Activated naive CD8-positive, alpha-beta T cell treated with anti-CD3 and anti-CD28 coated beads, Interleukin-2, amount 10 ng/mL, durations not matched to agents 7 days and 5 days (primary cell): ENCODE data around the gene KCNK3. TPM values are rescaled to one million over a fixed set of nuclear protein-coding genes. Genes with fewer than 3 reads are reported as not detected.

ENCODE experiments used
- ATAC-seq: fragments of 150-1000 bp; cut with Tn5 transposase; one replicate; pipeline ENCODE4 v1.10.0; 2021; ENCODE audit warnings: low read depth, moderate library complexity
- POLR2A ChIA-PET: fragments of 350-600 bp; sonication (Branson Sonifier 250); formaldehyde crosslinking; loops from one replicate; lab custom pipeline; 2021; ENCODE audit warnings: antibody characterized with exemption; lab: Charles Lee
- DNase-seq: peaks from one replicate; pipeline ENCODE4 v3.0.0; 2021
- H3K27ac Mint-ChIP-seq: one replicate; pipeline ENCODE4 v1.8.0; 2022; ENCODE audit warnings: mild to moderate bottlenecking, mixed read lengths
- H3K27me3 Mint-ChIP-seq: one replicate; pipeline ENCODE4 v1.8.0; 2022; ENCODE audit warnings: mild to moderate bottlenecking, moderate library complexity, mixed read lengths
- H3K36me3 Mint-ChIP-seq: one replicate; pipeline ENCODE4 v1.8.0; 2021; ENCODE audit warnings: mild to moderate bottlenecking, mixed read lengths
- H3K4me1 Mint-ChIP-seq: one replicate; pipeline ENCODE4 v1.8.0; 2021; ENCODE audit warnings: mixed read lengths
- H3K4me3 Mint-ChIP-seq: one replicate; pipeline ENCODE4 v1.8.0; 2022; ENCODE audit warnings: mild to moderate bottlenecking, moderate library complexity, mixed read lengths
- H3K9me3 Mint-ChIP-seq: one replicate; pipeline ENCODE4 v1.8.0; 2021; ENCODE audit warnings: mixed read lengths
- total RNA-seq, 2 experiments: library from RNA; stranded (reverse); gene quantifications; one replicate each; pipeline ENCODE4 v1.2.3, GENCODE V29; 2021

Gene KCNK3
- total RNA-seq, 2 experiments from 2014 or later = not detected

GRCh38 chr2:26687328-26687727 is 5.2 kb upstream of the KCNK3 start:
- no peaks in the 10 kb centered on the region for H3K36me3 Mint-ChIP-seq
- peaks cover 2% of the 10 kb centered on the region for H3K4me1 Mint-ChIP-seq
- no peak overlapping the region for H3K27ac Mint-ChIP-seq
- ATAC-seq (no peak), DNase-seq (no peak)
- no peaks in the 10 kb centered on the region for H3K9me3 Mint-ChIP-seq
- peaks cover 43% of the 10 kb centered on the region for H3K27me3 Mint-ChIP-seq
- POLR2A ChIA-PET = no interaction called here
- H3K4me3 Mint-ChIP-seq = no peak overlapping the region

GRCh38 chr2:26687801-26688200 is 4.7 kb upstream of the KCNK3 start:
- Mint-ChIP-seq H3K27ac (no peak overlapping the region), H3K9me3 (no peaks in the 10 kb centered on the region), H3K27me3 (peaks cover 43% of the 10 kb centered on the region), H3K4me3 (no peak overlapping the region), H3K4me1 (peaks cover 2% of the 10 kb centered on the region), H3K36me3 (no peaks in the 10 kb centered on the region)
- ATAC-seq (no peak), DNase-seq (no peak)
- POLR2A ChIA-PET = no interaction called here

GRCh38 chr2:26691161-26691560 is 1.4 kb upstream of the KCNK3 start:
- no peak for ATAC-seq

DNA sequence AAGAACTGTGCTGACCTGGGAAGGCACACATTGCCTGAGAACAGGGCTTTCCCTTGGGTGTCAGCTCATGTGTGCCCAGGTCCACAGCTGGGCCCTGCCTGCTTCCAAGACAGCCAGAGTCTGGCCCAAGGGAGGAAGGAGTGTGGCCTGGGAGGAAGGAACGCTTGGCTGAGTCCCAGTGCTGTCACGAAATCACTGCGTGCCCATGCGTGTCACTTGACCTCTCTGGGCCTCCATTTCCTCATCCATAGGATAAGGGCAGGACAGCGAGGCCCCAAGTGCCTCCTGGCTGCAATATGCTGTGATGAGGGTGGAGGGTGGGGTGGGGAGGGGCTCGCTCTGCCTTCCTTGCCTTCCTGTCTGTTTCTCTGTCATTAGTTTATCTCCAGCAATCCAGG is 642 bp upstream of the KCNK3 start:
- DNase-seq (no peak), ATAC-seq (no peak)
- H3K36me3 Mint-ChIP-seq = no peaks in the 10 kb centered on the region
- POLR2A ChIA-PET = no interaction called here
- H3K27me3 Mint-ChIP-seq = peaks cover 50% of the 10 kb centered on the region
- no peak overlapping the region for H3K4me3 Mint-ChIP-seq
- no peak overlapping the region for H3K27ac Mint-ChIP-seq
- no peaks in the 10 kb centered on the region for H3K9me3 Mint-ChIP-seq
- peaks cover 2% of the 10 kb centered on the region for H3K4me1 Mint-ChIP-seq

More at GRCh38 chr2:26691161-26691560, 1.4 kb upstream of the KCNK3 start:
- POLR2A ChIA-PET = no interaction called here
- H3K4me3 Mint-ChIP-seq = no peak overlapping the region
- peaks cover 2% of the 10 kb centered on the region for H3K4me1 Mint-ChIP-seq
- H3K27me3 Mint-ChIP-seq = peaks cover 57% of the 10 kb centered on the region
- DNase-seq = no peak
- no peaks in the 10 kb centered on the region for H3K36me3 Mint-ChIP-seq
- H3K9me3 Mint-ChIP-seq = no peaks in the 10 kb centered on the region
- H3K27ac Mint-ChIP-seq = no peak overlapping the region

DNA sequence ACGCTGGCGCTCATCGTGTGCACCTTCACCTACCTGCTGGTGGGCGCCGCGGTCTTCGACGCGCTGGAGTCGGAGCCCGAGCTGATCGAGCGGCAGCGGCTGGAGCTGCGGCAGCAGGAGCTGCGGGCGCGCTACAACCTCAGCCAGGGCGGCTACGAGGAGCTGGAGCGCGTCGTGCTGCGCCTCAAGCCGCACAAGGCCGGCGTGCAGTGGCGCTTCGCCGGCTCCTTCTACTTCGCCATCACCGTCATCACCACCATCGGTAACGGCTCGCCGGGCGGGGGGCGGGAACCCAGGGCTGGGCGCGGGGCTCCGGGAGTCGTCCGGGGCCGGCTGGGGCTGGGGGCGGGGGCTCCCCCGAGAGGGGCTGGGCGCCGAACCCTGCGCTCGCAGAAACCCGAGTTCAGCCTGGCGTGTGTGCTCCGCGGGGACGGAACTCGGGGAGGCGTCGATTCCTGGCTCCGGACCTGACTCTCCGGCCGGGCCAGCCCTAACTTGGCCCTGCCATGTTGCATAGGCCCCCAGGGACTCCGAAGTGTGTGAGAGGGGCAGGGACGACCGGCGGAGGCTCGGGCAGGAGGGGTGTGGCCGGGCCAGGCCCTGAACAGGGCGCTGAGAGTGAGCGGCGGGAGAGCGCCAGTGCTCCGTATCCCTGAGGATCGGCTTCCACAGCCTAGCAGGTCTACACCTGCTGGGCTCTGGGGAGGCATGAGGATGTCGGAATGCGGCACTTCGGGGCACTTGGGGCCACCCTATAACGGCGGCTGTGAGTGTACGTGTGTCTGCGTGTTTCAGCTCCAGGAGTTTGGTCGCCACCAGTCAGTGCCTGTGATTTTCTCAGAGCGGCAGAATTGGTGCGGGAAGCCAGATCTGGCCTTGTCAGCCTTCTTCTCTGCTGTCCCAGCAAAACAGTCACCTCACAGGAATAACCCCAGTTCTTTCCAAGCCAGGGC is 651 bp downstream of the KCNK3 start:
- POLR2A ChIA-PET = no interaction called here
- H3K36me3 Mint-ChIP-seq = no peaks in the 10 kb centered on the region
- no peak overlapping the region for H3K4me3 Mint-ChIP-seq
- H3K27me3 Mint-ChIP-seq = peaks cover 40% of the 10 kb centered on the region
- no peaks in the 10 kb centered on the region for H3K9me3 Mint-ChIP-seq
- H3K27ac Mint-ChIP-seq = no peak overlapping the region
- H3K4me1 Mint-ChIP-seq = peaks cover 2% of the 10 kb centered on the region
- ATAC-seq (peak; percentile 25), DNase-seq (no peak)

- Mint-ChIP-seq H3K9me3 (no peaks in the 10 kb centered on the region), H3K4me3 (no peak overlapping the region)
- no peak for ATAC-seq
Measured at GRCh38 chr2:26694001-26694400, 1.5 kb downstream of the KCNK3 start.

DNA sequence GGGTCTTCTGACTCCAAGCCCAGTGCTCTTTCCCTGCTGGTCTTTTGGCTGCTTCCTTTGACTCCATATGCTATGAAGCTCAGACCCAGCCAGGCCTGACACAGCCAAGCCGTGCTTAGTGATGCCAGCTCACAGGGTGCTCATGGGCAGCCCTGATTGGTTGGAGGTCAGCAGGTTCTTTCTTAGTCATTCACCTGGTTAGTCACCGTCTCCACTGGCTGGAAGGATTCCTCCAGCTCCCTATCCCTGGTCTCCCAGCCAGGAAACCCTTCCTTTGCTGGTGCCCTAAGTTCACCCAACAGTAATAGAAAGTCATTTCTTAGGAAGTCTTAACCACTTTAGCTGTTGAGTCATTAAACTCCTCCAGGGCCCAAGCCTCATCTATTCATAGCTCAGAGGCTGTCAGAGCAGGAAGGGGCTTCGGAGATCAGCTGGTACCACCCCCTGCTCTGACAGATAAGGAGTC is 3.9 kb downstream of the KCNK3 start:
- Mint-ChIP-seq H3K4me3 (no peak overlapping the region), H3K27me3 (peaks cover 36% of the 10 kb centered on the region), H3K4me1 (peaks cover 2% of the 10 kb centered on the region), H3K27ac (no peak overlapping the region), H3K36me3 (no peaks in the 10 kb centered on the region), H3K9me3 (no peaks in the 10 kb centered on the region)
- DNase-seq (no peak), ATAC-seq (no peak)
- POLR2A ChIA-PET = interaction anchor here (0.5 kb wide), 1 partner anchor 37 kb away, joined by 4 read pairs; no protein-coding TSS in a partner anchor

More at GRCh38 chr2:26694001-26694400, 1.5 kb downstream of the KCNK3 start:
- H3K4me1 Mint-ChIP-seq = peaks cover 2% of the 10 kb centered on the region
- POLR2A ChIA-PET = no interaction called here
- H3K27me3 Mint-ChIP-seq = peaks cover 41% of the 10 kb centered on the region
- no peak overlapping the region for H3K27ac Mint-ChIP-seq
- no peak for DNase-seq
- no peaks in the 10 kb centered on the region for H3K36me3 Mint-ChIP-seq

GRCh38 chr2:26697425-26697824 is 4.9 kb downstream of the KCNK3 start:
- Mint-ChIP-seq H3K36me3 (no peaks in the 10 kb centered on the region), H3K4me1 (no peaks in the 10 kb centered on the region)
- no peak for ATAC-seq

DNA sequence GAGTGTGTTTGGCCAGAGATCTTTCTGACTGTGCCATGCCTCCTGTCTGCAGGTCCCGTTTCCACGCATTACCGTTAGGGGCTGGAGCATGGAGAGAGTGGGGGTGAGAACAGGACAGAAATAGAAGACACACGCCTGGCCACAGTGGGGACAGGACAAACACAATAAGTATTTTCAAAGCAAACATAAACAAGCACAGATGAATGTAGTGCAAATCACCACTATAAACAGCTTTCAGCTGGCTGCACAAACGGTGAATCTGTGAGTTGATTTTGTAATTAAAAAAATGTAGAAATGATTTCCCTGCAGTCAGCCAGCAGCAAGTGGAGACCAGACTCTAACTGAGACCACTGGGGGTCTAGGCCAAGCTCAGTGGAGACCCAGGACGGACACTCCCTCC is 6.8 kb downstream of the KCNK3 start:
- ATAC-seq = no peak
- DNase-seq = no peak
- H3K9me3 Mint-ChIP-seq = no peaks in the 10 kb centered on the region
- no peaks in the 10 kb centered on the region for H3K4me1 Mint-ChIP-seq
- H3K27me3 Mint-ChIP-seq = peaks cover 28% of the 10 kb centered on the region
- no peak overlapping the region for H3K4me3 Mint-ChIP-seq
- no peaks in the 10 kb centered on the region for H3K36me3 Mint-ChIP-seq
- H3K27ac Mint-ChIP-seq = no peak overlapping the region
- POLR2A ChIA-PET = no interaction called here

More at GRCh38 chr2:26697425-26697824, 4.9 kb downstream of the KCNK3 start:
- Mint-ChIP-seq H3K27ac (no peak overlapping the region), H3K4me3 (no peak overlapping the region), H3K9me3 (no peaks in the 10 kb centered on the region), H3K27me3 (peaks cover 35% of the 10 kb centered on the region)
- POLR2A ChIA-PET = no interaction called here
- no peak for DNase-seq

GRCh38 chr2:26700078-26700477 is 7.6 kb downstream of the KCNK3 start:
- DNase-seq = no peak
- H3K9me3 Mint-ChIP-seq = no peaks in the 10 kb centered on the region
- H3K4me1 Mint-ChIP-seq = no peaks in the 10 kb centered on the region
- H3K27me3 Mint-ChIP-seq = peaks cover 20% of the 10 kb centered on the region
- ATAC-seq = no peak
- H3K36me3 Mint-ChIP-seq = no peaks in the 10 kb centered on the region
- no peak overlapping the region for H3K27ac Mint-ChIP-seq
- H3K4me3 Mint-ChIP-seq = no peak overlapping the region
- POLR2A ChIA-PET = no interaction called here

DNA sequence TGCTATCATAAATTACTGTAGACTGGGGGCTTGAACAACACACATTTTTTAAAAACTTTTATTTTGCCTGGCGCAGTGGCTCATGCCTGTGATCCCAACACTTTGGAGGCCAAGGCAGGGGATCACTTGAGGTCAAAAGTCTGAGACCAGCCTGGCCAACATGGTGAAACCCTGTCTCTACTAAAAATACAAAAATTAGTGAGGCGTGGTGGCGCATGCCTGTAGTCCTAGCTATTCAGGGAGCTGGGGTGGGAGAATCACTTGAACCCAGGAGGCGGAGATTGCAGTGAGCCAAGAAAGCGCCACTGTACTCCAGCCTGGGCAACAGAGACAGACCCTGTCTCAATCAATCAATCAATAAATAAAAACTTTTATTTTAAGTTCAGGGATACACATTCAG is 9.1 kb downstream of the KCNK3 start:
- Mint-ChIP-seq H3K4me3 (no peak overlapping the region), H3K27me3 (peaks cover 17% of the 10 kb centered on the region), H3K27ac (no peak overlapping the region), H3K36me3 (no peaks in the 10 kb centered on the region), H3K4me1 (no peaks in the 10 kb centered on the region), H3K9me3 (no peaks in the 10 kb centered on the region)
- ATAC-seq (no peak), DNase-seq (no peak)
- POLR2A ChIA-PET = no interaction called here

- Mint-ChIP-seq H3K27me3 (peaks cover 17% of the 10 kb centered on the region), H3K36me3 (no peaks in the 10 kb centered on the region), H3K27ac (no peak overlapping the region), H3K4me3 (no peak overlapping the region), H3K9me3 (no peaks in the 10 kb centered on the region), H3K4me1 (no peaks in the 10 kb centered on the region)
- POLR2A ChIA-PET = no interaction called here
- ATAC-seq (no peak), DNase-seq (no peak)
Measured at GRCh38 chr2:26702025-26702424, 9.5 kb downstream of the KCNK3 start.

DNA sequence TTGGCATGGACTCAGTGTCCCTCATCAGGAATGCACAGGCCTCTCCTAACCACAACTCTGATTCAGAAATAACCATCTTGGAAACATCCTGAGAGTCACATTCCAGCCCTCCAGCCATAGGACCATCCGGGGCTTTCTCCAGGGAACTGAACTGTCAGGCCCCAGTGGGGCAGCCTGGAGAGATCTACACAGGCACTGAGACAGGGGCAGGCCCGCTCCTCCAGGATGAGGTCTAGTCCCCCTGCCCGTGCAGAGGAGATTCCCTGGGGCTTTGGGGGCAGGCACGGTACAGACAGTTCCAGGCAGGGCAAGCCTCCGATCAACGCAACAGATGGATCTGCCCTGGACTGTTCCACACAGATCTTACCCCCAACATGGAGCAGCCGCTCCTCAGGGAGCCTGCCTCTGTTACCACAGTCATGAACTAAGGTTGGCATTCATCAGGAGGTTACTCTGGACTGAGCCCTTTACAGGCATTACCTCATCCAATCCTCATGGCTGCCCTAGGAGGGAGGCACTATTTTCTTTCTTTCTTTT is 12.0 kb downstream of the KCNK3 start:
- no peaks in the 10 kb centered on the region for H3K9me3 Mint-ChIP-seq
- ATAC-seq (no peak), DNase-seq (no peak)
- H3K4me3 Mint-ChIP-seq = no peak overlapping the region
- H3K36me3 Mint-ChIP-seq = no peaks in the 10 kb centered on the region
- H3K27me3 Mint-ChIP-seq = peaks cover 15% of the 10 kb centered on the region
- POLR2A ChIA-PET = no interaction called here
- no peaks in the 10 kb centered on the region for H3K4me1 Mint-ChIP-seq
- no peak overlapping the region for H3K27ac Mint-ChIP-seq

DNA sequence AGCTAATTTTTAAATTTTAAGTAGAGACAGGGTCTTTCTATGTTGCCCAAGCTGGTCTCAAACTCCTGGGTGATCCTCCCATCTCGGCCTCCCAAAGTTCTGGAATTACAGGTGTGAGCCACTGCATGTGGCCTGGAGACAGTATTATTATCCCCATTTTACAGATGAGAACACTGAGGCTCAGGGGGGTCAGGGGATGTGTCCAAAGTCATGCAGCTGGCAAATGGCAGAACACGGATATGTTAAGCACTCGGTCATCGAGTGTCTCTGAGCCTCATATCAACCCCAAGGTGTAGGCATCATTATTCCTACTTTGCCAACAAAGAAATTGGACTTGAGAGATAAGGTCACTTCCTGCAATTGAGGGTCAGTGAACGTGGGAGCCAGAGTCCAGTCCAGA is 12.6 kb downstream of the KCNK3 start:
- H3K4me3 Mint-ChIP-seq = no peak overlapping the region
- no peaks in the 10 kb centered on the region for H3K9me3 Mint-ChIP-seq
- no peaks in the 10 kb centered on the region for H3K36me3 Mint-ChIP-seq
- POLR2A ChIA-PET = no interaction called here
- no peak for ATAC-seq
- H3K27ac Mint-ChIP-seq = no peak overlapping the region
- H3K4me1 Mint-ChIP-seq = no peaks in the 10 kb centered on the region
- peaks cover 15% of the 10 kb centered on the region for H3K27me3 Mint-ChIP-seq
- DNase-seq = no peak
